Stomach (tissue), 4 donors: Measurements from ENCODE around the gene SCMH1.

Experiments used
- POLR2A ChIP-seq, 4 donors: fragments of 450-650 bp; IDR thresholded peaks; one replicate each; pipeline ENCODE4 v1.6.1; 2016; ENCODE audit warnings: antibody characterized with exemption in 4 of 4, control low read depth in 2 of 4, mild to moderate bottlenecking in 1 of 4, moderate library complexity in 1 of 4
- POLR2AphosphoS5 ChIP-seq, 3 donors: sonication (generic); formaldehyde crosslinking; IDR thresholded peaks; one replicate each; pipeline ENCODE4 v1.6.1; 2016; ENCODE audit warnings: antibody characterized with exemption in 3 of 3
- TF ChIP-seq, protein P1 (sequence below), 7 experiments: fragments of 450-650 bp in 4 of 7; fragments of 200-600 bp in 3 of 7; sonication (generic) in 3 of 7; IDR thresholded peaks; one replicate each; pipeline ENCODE4 v1.5.1; 2016 to 2019; ENCODE audit warnings: antibody characterized with exemption in 7 of 7, control low read depth in 2 of 7, mild to moderate bottlenecking in 1 of 7

DNA sequence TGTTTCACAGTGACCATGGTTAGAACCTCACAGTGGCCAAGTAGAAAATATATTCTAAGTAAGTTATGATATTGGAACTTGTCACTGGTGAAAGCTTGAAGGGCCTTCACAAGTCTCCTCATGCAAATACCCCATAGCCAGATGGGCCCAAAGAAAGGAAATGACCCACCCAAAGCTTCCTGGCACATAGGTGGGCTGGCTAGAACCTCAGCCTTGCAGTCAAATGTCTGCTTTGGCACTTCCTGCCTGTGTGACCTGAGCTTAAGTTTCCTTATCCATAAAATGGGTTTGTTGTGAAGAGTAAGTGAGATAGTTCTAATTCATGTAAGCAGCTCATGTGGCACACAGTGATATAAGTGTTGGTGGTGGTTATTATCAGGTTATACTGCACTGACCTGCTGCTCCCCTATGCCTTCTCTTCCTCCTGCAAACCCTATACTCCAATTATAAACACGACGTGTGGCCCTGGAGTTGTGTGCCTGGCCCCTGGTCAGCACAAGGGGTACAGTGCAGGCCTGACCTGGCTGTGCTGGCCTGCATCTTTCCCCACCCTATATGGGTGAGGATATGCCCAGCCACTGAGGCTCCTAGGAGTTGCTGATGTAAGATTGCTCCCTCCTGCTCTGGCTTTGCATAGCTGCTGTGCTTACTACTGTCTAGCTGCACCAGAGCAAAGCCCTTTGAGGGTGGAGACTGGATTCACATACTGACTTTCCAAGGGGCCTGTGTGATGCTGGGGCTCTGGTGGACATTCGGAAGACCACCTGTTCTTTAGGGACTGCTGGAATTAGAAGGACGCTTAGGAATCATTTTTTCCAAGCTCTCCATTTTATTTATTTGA lies 215.9 kb downstream of the SCMH1 start:
- TF ChIP-seq POLR2AphosphoS5 (IDR thresholded peaks at IDR 0.05) (no peak), POLR2A (IDR thresholded peaks at IDR 0.05) (no peak)
- TF ChIP-seq, protein P1, sequence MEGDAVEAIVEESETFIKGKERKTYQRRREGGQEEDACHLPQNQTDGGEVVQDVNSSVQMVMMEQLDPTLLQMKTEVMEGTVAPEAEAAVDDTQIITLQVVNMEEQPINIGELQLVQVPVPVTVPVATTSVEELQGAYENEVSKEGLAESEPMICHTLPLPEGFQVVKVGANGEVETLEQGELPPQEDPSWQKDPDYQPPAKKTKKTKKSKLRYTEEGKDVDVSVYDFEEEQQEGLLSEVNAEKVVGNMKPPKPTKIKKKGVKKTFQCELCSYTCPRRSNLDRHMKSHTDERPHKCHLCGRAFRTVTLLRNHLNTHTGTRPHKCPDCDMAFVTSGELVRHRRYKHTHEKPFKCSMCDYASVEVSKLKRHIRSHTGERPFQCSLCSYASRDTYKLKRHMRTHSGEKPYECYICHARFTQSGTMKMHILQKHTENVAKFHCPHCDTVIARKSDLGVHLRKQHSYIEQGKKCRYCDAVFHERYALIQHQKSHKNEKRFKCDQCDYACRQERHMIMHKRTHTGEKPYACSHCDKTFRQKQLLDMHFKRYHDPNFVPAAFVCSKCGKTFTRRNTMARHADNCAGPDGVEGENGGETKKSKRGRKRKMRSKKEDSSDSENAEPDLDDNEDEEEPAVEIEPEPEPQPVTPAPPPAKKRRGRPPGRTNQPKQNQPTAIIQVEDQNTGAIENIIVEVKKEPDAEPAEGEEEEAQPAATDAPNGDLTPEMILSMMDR (IDR thresholded peaks at IDR 0.05) = no peak
